GM18505 (cell line): ENCODE data around the gene MMP1.

Experiments
- ATAC-seq: cut with Tn5 transposase; IDR thresholded peaks from one replicate; pipeline ENCODE4 v1.9.1; 2021; ENCODE audit not compliant: unreplicated experiment
- POLR2A ChIP-seq: IDR thresholded peaks from 4 replicates; pipeline ENCODE4 v1.6.1; 2011; ENCODE audit warnings: borderline replicate concordance; ENCODE audit not compliant: insufficient read depth, insufficient read length; ENCODE audit errors: extremely low read depth

Gene MMP1

GRCh38 chr11:102791271-102792036, 6.5 kb downstream of the MMP1 start:
- no peak for ATAC-seq
- TF ChIP-seq POLR2A: no peak

DNA sequence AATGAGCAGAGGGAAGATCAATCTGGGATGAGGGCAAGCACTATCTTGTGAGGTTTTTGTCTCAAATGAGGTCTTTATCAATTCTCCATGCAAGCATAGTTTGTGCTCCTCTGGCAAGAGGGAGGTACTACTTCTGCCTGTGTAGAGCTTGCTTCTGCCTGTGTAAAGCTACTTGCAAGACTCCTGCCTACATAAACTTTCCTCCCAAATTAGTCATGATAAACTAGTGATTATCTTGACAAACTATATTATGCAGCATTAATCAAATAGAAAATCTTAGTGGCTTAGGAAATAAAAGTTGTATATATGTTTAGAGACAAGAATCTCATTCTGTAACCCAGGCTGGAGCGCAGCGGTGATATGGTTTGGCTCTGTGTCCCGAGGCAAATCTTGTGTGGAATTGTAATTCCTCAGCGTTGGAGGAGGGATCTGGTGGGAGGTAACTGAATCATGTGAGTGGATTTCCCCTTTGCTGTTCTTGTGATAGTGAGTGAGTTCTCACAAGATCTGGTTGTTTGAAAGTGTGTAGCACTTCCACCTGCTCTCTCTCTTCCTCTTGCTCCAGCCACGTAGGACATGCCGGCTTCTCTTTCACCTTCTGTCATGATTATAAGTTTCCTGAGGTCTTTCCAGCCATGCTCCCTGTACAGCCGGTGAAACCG, 9.5 kb downstream of the MMP1 start:
- no peak for TF ChIP-seq POLR2A
- ATAC-seq: no peak

- ATAC-seq: no peak
- no peak for TF ChIP-seq POLR2A
These were observed 13.6 kb downstream of the MMP1 start for GRCh38 chr11:102784380-102784779.

- no peak for ATAC-seq
- TF ChIP-seq POLR2A: no peak
These were observed 14.2 kb downstream of the MMP1 start for GRCh38 chr11:102783720-102784119.

- no peak for ATAC-seq
- TF ChIP-seq POLR2A: no peak
These were observed 14.9 kb downstream of the MMP1 start for GRCh38 chr11:102783016-102783415.

DNA sequence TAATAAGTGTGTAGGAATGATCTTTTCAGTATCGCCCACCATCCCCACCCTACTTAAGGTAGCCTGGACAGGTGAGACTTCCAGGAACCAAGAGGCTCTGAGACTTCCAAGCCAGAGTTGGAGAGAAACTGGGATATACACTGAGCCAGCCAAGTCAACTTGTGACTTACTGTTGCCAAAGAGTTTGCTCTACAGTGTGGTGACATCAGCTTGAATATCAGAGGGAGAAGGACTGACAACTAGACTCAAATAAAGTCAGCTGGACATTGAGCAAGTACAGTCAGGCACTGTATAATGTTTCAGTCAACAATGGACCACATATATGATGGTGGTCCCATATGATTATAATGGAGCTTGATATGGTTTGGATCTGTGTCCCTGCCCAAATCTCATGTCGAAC, 16.3 kb downstream of the MMP1 start:
- no peak for ATAC-seq
- TF ChIP-seq POLR2A: no peak

DNA sequence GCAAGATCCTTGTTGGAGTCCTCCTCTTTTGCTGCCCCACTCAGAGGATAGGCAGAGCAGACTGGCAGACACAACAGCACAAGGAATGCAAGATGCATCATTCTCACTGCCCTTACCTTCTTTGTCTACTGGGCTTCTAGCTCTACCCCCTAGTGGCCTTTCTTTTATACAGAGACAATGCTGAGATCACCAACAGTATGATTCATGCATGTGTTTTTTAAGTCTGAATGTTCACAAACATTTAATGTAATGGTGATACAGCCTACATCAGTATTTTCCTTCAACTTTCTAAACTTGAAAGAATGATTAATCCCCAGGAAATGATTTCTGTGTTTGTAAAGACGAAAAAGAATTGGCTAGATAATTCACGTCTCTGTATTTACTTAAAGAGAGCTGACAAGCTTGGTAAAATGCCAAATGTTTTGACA, 17.5 kb downstream of the MMP1 start, which contains the start of gene MMP10:
MMP10 (minus strand) TSS at position 138 of the 428 bp plus-strand sequence; CDS start at position 101, 37 bp downstream.
- TF ChIP-seq POLR2A: no peak
- ATAC-seq: no peak

DNA sequence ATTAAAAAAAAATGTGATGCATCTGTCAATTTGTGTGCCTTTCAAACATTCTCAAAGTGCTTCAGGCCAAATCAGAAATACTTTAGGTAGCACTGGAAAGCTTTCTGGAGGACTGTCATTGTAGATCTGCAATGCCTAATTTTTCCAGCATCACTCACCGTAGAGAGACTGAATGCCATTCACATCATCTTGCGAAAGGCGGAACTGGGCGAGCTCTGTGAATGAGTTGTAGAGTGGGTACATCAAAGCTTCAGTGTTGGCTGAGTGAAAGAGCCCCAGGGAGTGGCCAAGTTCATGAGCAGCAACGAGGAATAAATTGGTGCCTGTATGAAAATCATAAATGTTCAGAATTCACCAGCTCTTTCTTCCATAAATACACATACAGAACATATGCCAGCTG, 21.5 kb downstream of the MMP1 start:
- no peak for TF ChIP-seq POLR2A
- ATAC-seq: no peak

- no peak for ATAC-seq
These were observed 24.6 kb downstream of the MMP1 start for GRCh38 chr11:102773386-102773785.

DNA sequence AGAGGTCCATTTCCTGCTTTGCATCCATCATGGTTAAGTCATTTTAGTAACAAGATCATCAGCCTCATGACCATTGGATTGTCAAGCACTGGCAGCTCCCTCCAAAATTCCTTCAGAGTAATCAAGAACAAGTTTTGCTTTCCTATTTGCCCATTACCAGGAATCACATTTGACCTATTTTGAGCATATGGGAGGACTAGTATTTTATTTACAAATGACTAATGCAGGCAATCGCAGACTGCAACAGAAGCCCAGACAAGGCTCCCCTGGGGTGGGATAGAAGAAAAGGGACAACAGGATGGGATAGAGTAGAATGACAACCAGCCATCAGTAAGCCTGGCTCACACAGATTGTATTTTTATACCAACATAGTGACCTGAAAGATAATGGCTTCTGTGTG, 26.6 kb downstream of the MMP1 start:
- ATAC-seq: no peak
- TF ChIP-seq POLR2A: no peak

More at GRCh38 chr11:102773386-102773785, 24.6 kb downstream of the MMP1 start:
- no peak for TF ChIP-seq POLR2A

GRCh38 chr11:102770191-102770590, 27.8 kb downstream of the MMP1 start:
- TF ChIP-seq POLR2A: no peak
- no peak for ATAC-seq

DNA sequence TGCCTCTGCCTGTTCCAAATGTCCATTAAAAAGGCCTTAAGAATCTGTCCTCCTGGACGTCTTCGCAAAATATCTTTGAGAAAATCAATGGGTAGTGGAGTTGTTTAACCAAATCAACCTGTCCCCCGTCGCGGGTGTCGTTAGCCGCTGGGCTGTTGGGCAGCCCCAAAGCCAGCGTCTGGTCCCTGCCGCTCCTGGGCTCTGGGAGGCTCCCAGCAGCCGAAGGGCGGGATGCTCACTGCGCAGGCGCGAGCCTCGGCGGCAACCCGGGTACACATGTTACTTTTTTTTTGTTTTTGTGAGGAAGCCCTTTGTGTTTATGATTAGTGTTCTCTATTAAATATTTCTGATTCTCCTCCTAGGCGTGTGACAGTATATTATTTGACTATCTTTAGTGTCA, 30.2 kb downstream of the MMP1 start:
- TF ChIP-seq POLR2A: no peak
- ATAC-seq: no peak

DNA sequence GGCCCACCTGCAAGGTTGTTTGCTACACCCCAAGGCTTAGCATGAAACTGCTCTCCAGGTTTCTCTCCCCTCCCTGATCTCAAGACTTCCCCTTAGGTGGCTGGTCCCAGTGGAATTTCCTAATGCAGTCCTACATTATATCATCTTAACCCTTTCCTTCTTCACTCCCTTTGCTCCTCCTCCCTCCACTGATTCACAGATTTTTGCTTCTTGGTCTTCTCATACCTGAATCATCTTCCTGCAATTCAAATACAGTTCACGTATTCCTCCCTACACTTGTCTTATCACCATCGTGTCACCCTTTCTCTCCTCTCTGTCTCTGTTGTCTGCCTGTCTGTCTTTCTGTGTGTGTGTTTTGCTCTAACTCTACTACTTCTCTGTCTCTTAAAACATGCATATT, 34.5 kb downstream of the MMP1 start:
- no peak for ATAC-seq
- no peak for TF ChIP-seq POLR2A

DNA sequence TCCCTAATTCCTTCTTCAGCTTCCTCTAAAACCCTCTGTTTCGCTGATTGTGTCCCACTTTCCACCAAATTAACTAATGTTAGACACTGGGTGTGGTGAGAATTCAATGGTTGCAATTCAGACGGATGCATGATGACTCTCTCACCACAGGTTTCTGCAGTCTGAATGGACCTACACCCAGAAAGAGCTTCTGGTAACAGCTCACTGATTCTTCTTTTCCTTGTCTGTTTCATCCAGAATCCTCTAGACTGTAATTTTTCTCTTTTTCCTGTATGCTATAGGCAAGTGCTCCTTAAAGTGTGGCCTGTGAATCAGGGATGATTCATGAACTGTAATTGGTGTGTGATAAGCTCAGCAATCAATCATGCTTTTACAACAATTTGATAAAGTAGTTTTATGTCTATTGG, 35.6 kb downstream of the MMP1 start:
- no peak for TF ChIP-seq POLR2A
- ATAC-seq: no peak
